HepG2 (cell line): Measurements from ENCODE around the gene EEF1AKMT3. TPM values are rescaled to one million over a fixed set of nuclear protein-coding genes. Genes with fewer than 3 reads are reported as not detected.
A peak's percentile ranks its signal among the peaks of the same experiment; 100 is the strongest.

Experiments used
- ATAC-seq: fragments of 200-7000 bp; cut with Tn5 transposase; 3 replicates; pipeline ENCODE4 v1.9.1; 2020; ENCODE audit warnings: mild to moderate bottlenecking, moderate library complexity
- BruUV-seq: library from RNA; stranded (reverse); fragments of 400-500 nt; replicated peaks from 2 replicates; lab custom pipeline; 2021; lab: Mats Ljungman, UMichigan
- CTCF ChIA-PET: fragments of 300-600 bp; formaldehyde crosslinking; extraction: SDS; loops from one replicate; lab custom pipeline; 2021; ENCODE audit warnings: low total read pairs, inconsistent platforms, low intra/inter-chr PET ratio; lab: Yijun Ruan, JAX
- POLR2A ChIA-PET: fragments of 350-600 bp; sonication (Branson Sonifier 250); formaldehyde crosslinking; loops from one replicate; lab custom pipeline; 2020; ENCODE audit warnings: antibody characterized with exemption, inconsistent platforms; lab: Yijun Ruan, JAX
- DNase-seq: peaks from one replicate; pipeline ENCODE4 v3.0.0-alpha.2; 2015; ENCODE audit warnings: low spot score
- FAIRE-seq: peaks from 3 replicates; lab custom pipeline; 2011; peaks lifted over from hg19 to GRCh38; lab: Jason Lieb, UNC
- H2AFZ ChIP-seq: one replicate; pipeline ENCODE4 v1.6.1; 2011; ENCODE audit warnings: low read length, inconsistent platforms
- H3K27ac ChIP-seq: fragments of 300-600 bp; 3 replicates; pipeline ENCODE4 v1.8.0; 2011; ENCODE audit warnings: mixed run types, mild to moderate bottlenecking, mixed read lengths, low read length, inconsistent platforms; ENCODE audit not compliant: insufficient read depth; ENCODE audit errors: extremely low read length
- H3K27me3 ChIP-seq, 2 experiments: fragments of 200-600 bp in 1 of 2; 2 replicates in 1 of 2; 3 replicates in 1 of 2; pipeline versions ENCODE4 v1.6.0 to v1.8.0; 2011; ENCODE audit warnings: low read length in 2 of 2, mild to moderate bottlenecking in 2 of 2, moderate library complexity in 2 of 2, inconsistent platforms in 1 of 2; ENCODE audit not compliant: insufficient read depth in 2 of 2, control insufficient read depth in 1 of 2
- H3K36me3 ChIP-seq, 2 experiments: fragments of 200-600 bp in 1 of 2; replicated peaks in 1 of 2; 2 replicates in 1 of 2; 3 replicates in 1 of 2; pipeline versions ENCODE4 v1.5.1 to v1.8.0; 2011; ENCODE audit warnings: low read length in 2 of 2, inconsistent platforms in 1 of 2; ENCODE audit not compliant: insufficient read depth in 2 of 2, control insufficient read depth in 1 of 2
- H3K4me1 ChIP-seq: 2 replicates; pipeline ENCODE4 v1.5.1; 2012; ENCODE audit warnings: low read length, inconsistent platforms; ENCODE audit not compliant: insufficient read depth
- H3K4me2 ChIP-seq: 2 replicates; pipeline ENCODE4 v1.6.0; 2011; ENCODE audit warnings: low read depth, low read length, inconsistent platforms
- H3K4me3 ChIP-seq, 3 experiments: fragments of 200-600 bp in 1 of 3; sonication (generic), shearing (Covaris generic) in 1 of 3; replicated peaks in 1 of 3; 2 replicates each; pipeline ENCODE4 v1.5.1; 2011 to 2016; ENCODE audit warnings: low read length in 3 of 3, inconsistent platforms in 2 of 3, low read depth in 2 of 3, mild to moderate bottlenecking in 2 of 3, control low read depth in 1 of 3, mixed read lengths in 1 of 3; ENCODE audit not compliant: insufficient read depth in 1 of 3
- H3K79me2 ChIP-seq: one replicate; pipeline ENCODE4 v1.6.1; 2011; ENCODE audit warnings: low read length, inconsistent platforms; ENCODE audit not compliant: insufficient read depth
- H3K9ac ChIP-seq: 2 replicates; pipeline ENCODE4 v1.6.0; 2011; ENCODE audit warnings: mild to moderate bottlenecking, low read depth, low read length, inconsistent platforms; ENCODE audit not compliant: insufficient read depth
- H3K9me3 ChIP-seq: 2 replicates; pipeline ENCODE4 v1.5.1; 2012; ENCODE audit warnings: mild to moderate bottlenecking, low read length
- H4K20me1 ChIP-seq: 2 replicates; pipeline ENCODE4 v1.6.0; 2011; ENCODE audit warnings: inconsistent platforms, mild to moderate bottlenecking, low read length, moderate library complexity; ENCODE audit not compliant: insufficient read depth
- ADNP ChIP-seq: sonication (generic); formaldehyde crosslinking; IDR thresholded peaks from 2 replicates; pipeline ENCODE4 v1.4.0; 2020; ENCODE audit warnings: missing genetic modification reagents
- ELF3 ChIP-seq: IDR thresholded peaks from 2 replicates; pipeline ENCODE4 v1.6.1; 2016; ENCODE audit warnings: missing genetic modification reagents, missing compliant biosample characterization
- HNF4A ChIP-seq: sonication (generic); formaldehyde crosslinking; IDR thresholded peaks from 2 replicates; pipeline ENCODE4 v1.4.0; 2020; ENCODE audit warnings: missing genetic modification reagents
- HNF4G ChIP-seq, 2 experiments: sonication (generic) in 1 of 2; formaldehyde crosslinking in 1 of 2; IDR thresholded peaks; 2 replicates each; pipeline versions ENCODE4 v1.4.0 to v1.6.1; 2011 to 2020; ENCODE audit warnings: borderline replicate concordance in 2 of 2, low read depth in 2 of 2, mild to moderate bottlenecking in 2 of 2, low read length in 1 of 2, missing genetic modification reagents in 1 of 2, moderate library complexity in 1 of 2
- KDM1A ChIP-seq: IDR thresholded peaks from 2 replicates; pipeline ENCODE4 v1.6.1; 2016; ENCODE audit warnings: missing compliant biosample characterization
- SIN3A ChIP-seq: IDR thresholded peaks from 2 replicates; pipeline ENCODE4 v1.6.1; 2011; ENCODE audit warnings: low read depth, mild to moderate bottlenecking, control low read depth, low read length, borderline replicate concordance
- ZMYM2 ChIP-seq: sonication (generic); formaldehyde crosslinking; IDR thresholded peaks from 2 replicates; pipeline ENCODE4 v1.8.0; 2022; ENCODE audit warnings: mild to moderate bottlenecking, missing genetic modification reagents
- ZMYM3 ChIP-seq: sonication (generic); formaldehyde crosslinking; IDR thresholded peaks from 2 replicates; pipeline ENCODE4 v1.5.1; 2020; ENCODE audit warnings: mild to moderate bottlenecking, missing genetic modification reagents
- ZNF629 ChIP-seq: sonication (generic); formaldehyde crosslinking; conservative IDR thresholded peaks from 2 replicates; pipeline ENCODE4 v1.5.0; 2020; ENCODE audit warnings: missing genetic modification reagents
- ZNF652 ChIP-seq: IDR thresholded peaks from 2 replicates; pipeline ENCODE4 v1.6.1; 2016; ENCODE audit warnings: low read depth, borderline replicate concordance
- ZNF687 ChIP-seq: sonication (generic); formaldehyde crosslinking; IDR thresholded peaks from 2 replicates; pipeline ENCODE4 v1.5.1; 2020; ENCODE audit warnings: mild to moderate bottlenecking, missing genetic modification reagents, moderate library complexity
- ZNF724P ChIP-seq: sonication (generic); formaldehyde crosslinking; IDR thresholded peaks from 2 replicates; pipeline ENCODE4 v1.8.0; 2022; ENCODE audit warnings: missing genetic modification reagents, borderline replicate concordance
- WGBS: methylation state at CpG from one replicate; pipeline ENCODE4 v1.1.6; 2017; ENCODE audit warnings: low lambda C conversion rate; 5-methylcytosine and 5-hydroxymethylcytosine counted together
- in situ Hi-C: cut with HindIII; loops from 2 replicates; pipeline ENCODE4 v1.10.0; 2017; ENCODE audit warnings: low pct_unique_long_range_greater_than_20kb; ENCODE audit not compliant: extremely low pct_ligation_motif_present
- intact Hi-C: fragments of 100-400 bp; cut with micrococcal nuclease; formaldehyde crosslinking; loops from one replicate; pipeline ENCODE4 v1.10.0; 2022; ENCODE audit not compliant: unreplicated experiment
- polyA plus RNA-seq, 8 experiments: library from polyadenylated mRNA; depleted of rRNA in 3 of 8; stranded (reverse) in 7 of 8; unstranded in 1 of 8; fragments of >200 nt; fragmentation: Illumina TruSeq in 4 of 8; extraction: Trizol in 4 of 8; gene quantifications; 2 replicates each; pipeline versions ENCODE4 v1.2.1 to v1.2.3, GENCODE V29; 2011 to 2016; ENCODE audit warnings: low read depth in 4 of 8, missing spikeins in 1 of 8, mixed read lengths in 1 of 8; ENCODE audit not compliant: insufficient read depth in 1 of 8
- total RNA-seq, 5 experiments: library from RNA; depleted of rRNA; stranded (reverse); fragments of >200 nt; fragmentation: Illumina TruSeq; extraction: Trizol; gene quantifications; 2 replicates each; pipeline ENCODE4 v1.2.3, GENCODE V29; 2016; ENCODE audit warnings: low read depth in 1 of 5
- TF ChIP-seq, protein P1 (sequence below): sonication (generic); formaldehyde crosslinking; IDR thresholded peaks from 2 replicates; pipeline ENCODE4 v1.8.0; 2022; ENCODE audit warnings: missing genetic modification reagents, low read depth, mild to moderate bottlenecking, borderline replicate concordance

EEF1AKMT3 gene
- total and polyA plus RNA-seq, 2 of the 13 experiments (the other 11 are each of a cell fraction or from before 2014, with no cell fraction given): 4.7 to 11.4 TPM

DNA sequence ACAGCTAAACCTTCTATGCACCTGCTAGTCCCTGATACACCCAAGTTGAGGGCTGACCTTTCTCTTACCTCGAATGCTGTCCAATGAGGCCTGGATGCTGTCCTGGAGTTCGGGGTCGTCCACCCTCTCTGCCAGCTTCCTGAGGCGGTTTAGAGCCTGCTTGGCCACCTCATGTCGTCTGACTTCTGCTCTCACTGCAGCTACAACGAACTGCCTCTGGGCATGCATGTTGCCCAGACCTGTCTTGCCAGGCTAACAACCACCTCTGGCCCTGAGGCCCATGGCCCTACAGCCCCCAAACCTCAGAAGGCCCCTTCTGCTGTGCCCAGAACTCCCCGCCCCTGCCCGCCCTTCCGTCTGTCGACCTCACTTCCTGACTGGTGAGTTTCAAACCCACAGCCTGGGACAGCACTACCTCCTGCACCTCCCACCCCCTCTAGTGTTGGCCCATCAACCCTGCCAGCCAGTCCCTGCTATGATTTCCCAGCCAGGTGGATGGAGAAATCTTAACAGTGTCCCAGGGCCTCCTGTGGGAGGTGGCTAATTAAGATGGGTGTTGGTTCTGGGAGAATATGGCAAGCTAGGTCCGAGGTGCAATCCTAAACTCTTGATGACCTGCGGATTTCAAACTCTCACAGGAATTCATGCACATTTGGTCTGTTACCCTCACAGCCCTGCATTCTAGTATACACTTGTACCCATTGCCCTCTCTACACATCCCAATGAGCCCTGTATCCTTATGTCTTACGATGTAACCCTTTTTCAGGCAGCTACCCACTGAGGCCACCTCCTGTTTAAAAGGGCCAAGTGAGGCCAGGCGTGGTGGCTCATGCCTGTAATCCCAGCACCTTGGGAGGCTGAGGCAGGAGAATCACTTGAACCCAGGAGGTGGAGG is 30.3 kb upstream of the EEF1AKMT3 start (continued):
- peak; percentile 45 for TF ChIP-seq ZNF687 (CRISPR knock-in tag)

DNA sequence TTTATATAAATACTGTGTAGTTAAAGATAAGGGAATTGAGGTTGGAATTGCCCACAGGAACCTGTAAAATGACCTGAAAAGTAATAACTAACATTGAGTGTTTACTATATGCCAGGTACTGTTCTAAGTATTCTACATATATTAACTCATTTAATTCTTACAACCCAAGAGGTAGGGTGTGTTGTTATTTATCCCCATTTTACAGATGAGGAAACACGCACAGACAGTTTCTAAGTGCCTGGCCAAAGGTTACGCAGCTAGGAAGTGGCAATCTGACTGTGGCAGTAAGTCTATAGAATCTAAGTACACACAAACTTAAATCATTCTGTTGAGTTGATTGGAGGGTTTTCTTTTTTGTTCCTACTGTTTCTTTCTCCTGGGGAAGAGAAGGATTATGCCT is 28.6 kb upstream of the EEF1AKMT3 start:
- Histone ChIP-seq H4K20me1 (no peaks in the 10 kb centered on the region), H3K79me2 (peaks cover 10% of the 10 kb centered on the region), H3K9ac (peak overlapping the region; percentile 94), H3K9me3 (no peaks in the 10 kb centered on the region), H3K4me1 (peaks cover 44% of the 10 kb centered on the region), H3K27ac (peak overlapping the region; percentile 94), H3K4me2 (peak overlapping the region; percentile 96), H3K27me3 (peaks cover 3 to 21% of the 10 kb centered on the region in 2 experiments; a peak in 3 of 5 replicates), H3K4me3 (peak overlapping the region; percentile 63 to 80 (median 71); a peak in 5 of 6 replicates), H2AFZ (no peak overlapping the region), H3K36me3 (peaks cover 1 to 26% of the 10 kb centered on the region in 2 experiments; a peak in 3 of 5 replicates)
- intact Hi-C loops: loop anchor here (1.0 kb wide), 1 partner anchor 9 kb away; the partner anchor contains the start of gene CDK4
- no peak for ATAC-seq
- no peak for FAIRE-seq
- 17% methylated on average over 2 of the region's 2 CpGs for WGBS
- DNase-seq: no peak
- in situ Hi-C loops: no loop called here
- BruUV-seq: no TSS peak
- POLR2A ChIA-PET: interaction anchor here (2.2 to 2.6 kb wide), 4 partner anchors 8 to 28 kb away, joined by 8 to 29 read pairs (median 18); partner anchors contain the start of genes EEF1AKMT3 and METTL1
- CTCF ChIA-PET: no interaction called here
- TF ChIP-seq HNF4A (peak; percentile 48), ZMYM3 (CRISPR knock-in tag) (peak; percentile 66; the same call in 1 of the 2 replicates), ZNF652 (CRISPR knock-in tag) (no peak), SIN3A (0 out of 2 replicates have a peak, but pooled peaks have one; percentile 16), ELF3 (CRISPR knock-in tag) (peak; percentile 4; the same call in 1 of the 2 replicates), ADNP (CRISPR knock-in tag) (0 out of 2 replicates have a peak, but pooled peaks have one; percentile 36), KDM1A (CRISPR knock-in tag) (0 out of 2 replicates have a peak, but pooled peaks have one; percentile 61), ZMYM2 (CRISPR knock-in tag) (peak; percentile 28; the same call in 1 of the 2 replicates), ZNF629 (CRISPR knock-in tag) (peak; percentile 95), HNF4G (IDR thresholded peaks at IDR 0.05; ENCODE audit: borderline replicate concordance, low read depth, low read length) (0 out of 2 replicates have a peak, but pooled peaks have one; percentile 25), HNF4G (CRISPR knock-in tag; IDR thresholded peaks at IDR 0.05; ENCODE audit: borderline replicate concordance, low read depth) (no peak), ZNF724P (CRISPR knock-in tag) (no peak)
- TF ChIP-seq, protein P1, sequence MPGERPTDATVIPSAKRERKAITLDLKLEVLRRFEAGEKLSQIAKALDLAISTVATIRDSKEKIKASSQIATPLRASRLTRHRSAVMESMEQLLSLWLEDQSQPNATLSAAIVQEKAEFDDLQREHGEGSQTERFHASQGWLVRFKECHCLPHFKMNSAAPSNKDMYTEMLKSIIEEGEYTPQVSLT (CRISPR knock-in tag): no peak
